Measurements from ENCODE around the gene CNDP1.
A peak's percentile ranks its signal among the peaks of the same experiment; 100 is the strongest.
"Not testable (repeated sequence)": the region's sequence is repeated elsewhere in the genome, so short reads cannot be mapped to it uniquely, and the experiment has no call there.

The CNDP1 gene

DNA sequence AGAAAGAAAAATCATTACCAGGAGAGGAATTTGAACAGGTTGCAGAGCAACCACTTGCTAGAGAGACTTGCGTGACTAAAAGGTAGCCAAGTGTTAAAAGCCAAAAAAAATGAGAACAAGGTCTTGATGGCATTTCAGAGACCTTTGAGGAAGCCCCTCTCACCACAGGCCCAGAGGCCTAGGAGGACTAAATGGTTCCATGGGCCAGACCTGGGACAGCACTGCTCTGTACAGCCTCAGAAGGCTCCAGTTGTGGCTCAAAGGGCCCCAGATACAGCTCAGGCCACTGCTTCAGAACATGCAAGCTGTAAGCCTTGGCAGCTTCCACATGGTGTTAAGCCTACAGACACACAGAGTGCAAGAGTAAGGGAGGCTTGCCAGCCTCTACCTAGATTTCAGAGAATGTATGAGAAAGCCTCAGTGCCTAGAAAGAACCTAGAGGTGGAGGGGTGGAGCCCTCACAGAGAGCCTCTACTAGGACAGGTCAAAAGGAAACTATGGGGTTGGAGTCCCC is 15.3 kb downstream of the CNDP1 start:
- DNase-seq = no peak

DNA sequence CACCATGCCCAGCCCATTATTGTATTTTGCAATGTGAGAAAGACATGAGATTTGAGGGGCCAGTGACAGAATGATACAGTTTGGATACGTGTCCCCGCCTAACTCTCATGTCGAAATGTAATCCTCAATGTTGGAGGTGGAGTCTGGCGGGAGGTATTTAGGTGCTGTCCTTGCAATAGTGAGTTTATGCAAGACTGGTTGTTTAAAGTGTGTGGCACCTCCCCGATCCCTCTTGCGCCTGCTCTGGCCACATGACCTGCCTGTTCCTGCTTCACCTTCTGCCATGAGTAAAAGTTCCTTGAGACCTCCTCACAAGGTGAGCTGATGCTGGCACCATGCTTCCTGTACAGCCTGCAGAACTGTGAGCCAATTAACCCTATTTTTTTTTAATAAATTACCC is 16.6 kb downstream of the CNDP1 start:
- DNase-seq = no peak

DNA sequence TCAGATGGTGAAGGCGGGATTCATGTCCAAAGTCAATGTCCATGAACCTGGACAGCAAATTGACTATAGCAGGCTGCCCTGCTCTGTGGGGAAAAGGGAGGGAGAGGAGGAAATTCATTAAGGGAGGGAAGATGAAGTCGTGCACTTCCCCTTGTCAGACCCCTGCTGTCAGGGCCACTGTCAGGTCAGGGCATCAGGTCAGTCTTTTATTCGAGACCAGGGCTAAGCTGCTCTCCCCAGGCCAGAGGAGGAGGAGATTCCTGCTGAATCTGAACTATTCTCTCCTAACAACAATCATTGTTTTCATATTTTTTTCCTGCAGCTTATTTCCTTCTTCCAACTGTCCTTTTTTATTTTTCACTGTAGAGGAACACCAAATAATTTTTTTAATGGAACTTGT is 17.2 kb downstream of the CNDP1 start:
- no peak for DNase-seq

DNA sequence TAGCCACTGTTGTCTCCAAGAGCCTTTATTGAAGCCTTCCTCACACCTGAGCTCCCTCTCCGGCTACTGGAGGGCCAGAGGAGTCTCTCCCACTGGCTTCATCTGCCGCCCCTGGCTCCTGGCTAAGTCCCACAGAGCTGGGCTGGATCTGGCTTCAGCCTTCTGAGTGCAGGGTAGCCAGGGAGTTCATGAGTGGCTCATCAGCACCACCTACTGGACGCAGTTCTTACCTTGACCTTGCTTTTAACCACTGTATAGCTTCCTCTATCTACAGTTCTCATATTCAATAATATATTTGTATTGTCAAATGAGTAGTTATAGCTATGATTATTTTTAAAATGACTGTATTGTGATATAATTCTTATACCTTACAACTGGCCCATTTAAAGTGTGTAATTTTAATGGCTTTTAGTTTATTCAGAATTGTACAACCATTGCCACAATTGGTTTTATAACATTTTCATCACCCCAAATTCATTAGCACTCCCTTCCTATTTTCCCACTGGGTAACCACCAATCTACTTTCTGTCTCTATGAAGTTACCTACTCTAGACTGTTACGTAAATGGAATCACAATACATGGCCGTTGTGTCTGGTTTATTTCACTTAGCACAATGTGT is 17.7 kb downstream of the CNDP1 start:
- DNase-seq = peak; percentile 66

GRCh38 chr18:74556126-74556525 is 21.8 kb downstream of the CNDP1 start:
- no peak for DNase-seq

DNA sequence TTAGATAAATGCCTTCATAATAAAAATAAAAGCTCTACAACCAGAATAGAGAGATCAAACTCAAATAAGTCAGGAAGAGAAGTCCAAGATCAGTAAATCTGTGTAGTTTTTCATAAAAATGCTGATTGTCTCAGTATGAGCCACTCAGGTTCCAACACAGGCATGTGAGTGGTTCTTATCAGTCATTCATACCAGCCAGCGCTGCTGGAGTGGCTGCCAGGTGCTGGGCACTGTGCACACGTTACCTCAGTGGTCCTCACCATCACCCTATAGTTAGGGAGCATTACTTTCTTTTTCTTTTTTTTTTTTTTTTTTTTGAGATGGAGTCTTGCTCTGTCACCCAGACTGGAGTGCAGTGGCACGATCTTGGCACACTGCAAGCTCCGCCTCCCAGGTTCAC is 23.8 kb downstream of the CNDP1 start:
- no peak for DNase-seq

- DNase-seq = no peak
These were observed 27.9 kb downstream of the CNDP1 start for GRCh38 chr18:74562131-74562730.

DNA sequence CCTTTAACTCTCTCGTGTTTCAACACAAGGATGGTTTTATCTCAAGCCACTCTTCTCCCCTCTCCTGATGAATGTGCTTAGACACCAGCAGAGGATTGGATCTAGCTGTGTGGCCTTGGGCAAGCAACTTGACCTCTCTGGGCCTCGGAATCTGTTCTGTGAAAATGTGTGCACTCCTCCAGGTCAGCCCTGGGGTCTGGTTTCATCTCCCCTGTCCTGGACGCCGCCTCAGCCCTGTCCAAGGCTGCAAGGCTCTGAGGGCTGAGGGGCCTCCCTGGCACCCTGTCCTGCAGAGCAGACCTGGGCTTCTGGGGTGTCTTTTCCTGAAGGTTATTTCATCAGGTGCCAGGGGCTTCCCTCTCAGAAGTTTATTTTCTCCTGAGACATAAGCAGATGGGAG is 28.5 kb downstream of the CNDP1 start:
- no peak for DNase-seq

DNA sequence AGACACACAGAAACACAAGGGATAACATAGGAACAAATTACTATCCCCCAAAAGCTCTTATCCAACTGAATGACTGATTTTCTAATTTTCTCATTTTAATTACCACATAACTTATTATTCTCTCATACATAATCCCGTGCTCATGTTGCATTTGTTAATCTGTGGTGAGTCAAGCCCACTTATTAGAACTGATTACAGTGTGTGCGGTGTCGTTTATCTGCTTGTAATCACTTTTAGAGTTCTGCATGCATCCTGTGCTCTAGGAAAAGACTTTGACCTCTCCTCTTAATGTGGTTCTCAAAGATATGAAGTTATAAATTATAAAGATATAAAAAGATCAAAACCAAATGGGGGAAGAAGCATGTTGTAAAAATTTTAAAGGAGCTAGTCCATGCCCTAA is 29.7 kb downstream of the CNDP1 start:
- DNase-seq = no peak

- not testable (repeated sequence) for DNase-seq
These were observed 30.9 kb downstream of the CNDP1 start for GRCh38 chr18:74565164-74565563.

- not testable (repeated sequence) for DNase-seq
These were observed 31.7 kb downstream of the CNDP1 start for GRCh38 chr18:74565993-74566392.

DNA sequence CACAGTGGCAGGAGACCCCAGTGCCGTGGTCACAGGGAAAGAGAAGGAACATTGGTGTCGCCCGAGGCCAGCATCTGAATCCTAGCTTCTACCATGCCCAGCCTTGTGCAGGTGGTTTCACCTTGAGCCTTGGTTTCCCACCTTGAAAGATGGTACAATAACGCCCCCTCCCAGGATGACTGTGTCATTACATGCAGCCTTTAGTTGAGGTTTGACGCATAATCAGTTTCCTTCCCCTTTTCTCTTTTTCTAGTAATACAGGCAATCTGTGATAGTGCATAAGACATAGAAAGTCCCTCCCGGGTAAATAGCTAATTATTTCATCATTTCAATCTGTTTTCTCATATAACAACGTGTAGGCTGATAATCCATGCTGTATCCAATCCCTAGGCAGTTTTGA is 33.5 kb downstream of the CNDP1 start:
- no peak for DNase-seq

- DNase-seq = no peak
These were observed 35.1 kb downstream of the CNDP1 start for GRCh38 chr18:74569401-74569800.

GRCh38 chr18:74570266-74570665 is 36.0 kb downstream of the CNDP1 start:
- no peak for DNase-seq

GRCh38 chr18:74571895-74572680 is 37.8 kb downstream of the CNDP1 start:
- DNase-seq = no peak

GRCh38 chr18:74573053-74573452 is 38.8 kb downstream of the CNDP1 start:
- no peak for DNase-seq

DNA sequence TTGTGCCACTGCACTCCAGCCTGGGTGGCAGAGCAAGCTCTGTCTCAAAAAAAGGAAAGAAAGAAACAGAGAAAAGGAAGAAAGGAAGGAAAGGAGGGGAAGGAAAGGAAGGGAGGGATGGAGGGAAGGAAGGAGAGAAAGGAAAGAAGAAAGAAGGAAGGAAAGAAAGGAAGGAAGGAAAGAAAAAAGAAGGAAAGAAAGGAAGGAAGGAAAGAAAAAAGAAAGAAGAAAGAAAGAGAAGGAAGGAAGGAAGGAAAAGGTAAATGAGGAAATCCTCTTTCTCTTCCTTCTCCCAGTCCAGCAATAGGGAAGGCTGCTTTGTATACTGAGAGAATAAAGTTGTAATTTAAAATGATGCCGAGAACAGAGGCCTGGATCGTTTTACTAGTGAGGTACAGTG is 40.6 kb downstream of the CNDP1 start:
- no peak for DNase-seq

DNA sequence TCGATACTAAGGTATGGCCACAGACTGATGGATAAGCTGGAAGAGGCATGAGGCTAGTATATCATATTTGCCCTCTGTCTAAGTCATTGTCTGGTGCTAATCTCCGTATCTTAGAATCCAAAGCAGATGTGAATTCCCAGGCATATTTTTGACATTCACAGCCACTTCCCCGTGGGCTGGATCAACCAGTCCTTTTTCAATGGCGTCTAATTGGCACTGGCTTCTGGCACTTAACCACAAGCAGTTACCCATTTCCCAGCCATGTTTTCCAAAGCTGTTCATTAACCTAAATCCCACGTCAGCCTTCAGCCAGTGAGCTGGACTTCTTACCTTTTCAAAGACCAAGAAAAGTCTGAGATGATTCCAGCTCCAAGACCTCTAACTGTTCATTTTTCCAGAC is 42.7 kb downstream of the CNDP1 start:
- DNase-seq = no peak

DNA sequence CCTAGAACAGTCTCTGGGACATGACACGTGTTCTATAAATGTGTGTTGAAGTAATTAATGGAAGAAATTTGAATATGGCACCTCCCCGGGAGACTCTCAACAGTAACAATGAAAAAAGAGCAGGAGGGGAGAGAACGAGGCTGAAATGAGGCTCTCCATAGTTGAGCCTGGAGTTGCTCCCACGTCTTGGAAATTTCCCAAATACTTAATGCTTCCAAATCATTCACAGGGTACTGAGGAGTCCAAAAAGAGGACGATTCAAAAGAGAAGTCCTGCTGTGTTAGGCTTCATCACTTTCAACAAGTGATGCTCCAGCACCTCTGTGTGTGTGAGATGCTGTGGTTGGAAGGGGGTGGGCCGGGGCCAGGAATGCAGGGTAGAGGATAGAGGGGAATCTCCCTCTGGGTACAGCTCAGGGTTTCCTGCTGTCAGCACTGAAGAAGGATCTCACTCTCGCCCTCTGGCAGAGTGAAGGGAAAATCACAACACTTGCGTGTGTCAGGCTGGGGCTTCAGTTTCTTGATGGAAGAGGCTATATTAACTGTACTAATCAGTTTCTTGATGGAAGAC is 45.3 kb downstream of the CNDP1 start:
- DNase-seq = no peak

GRCh38 chr18:74582642-74583041 is 48.3 kb downstream of the CNDP1 start:
- no peak for DNase-seq

DNA sequence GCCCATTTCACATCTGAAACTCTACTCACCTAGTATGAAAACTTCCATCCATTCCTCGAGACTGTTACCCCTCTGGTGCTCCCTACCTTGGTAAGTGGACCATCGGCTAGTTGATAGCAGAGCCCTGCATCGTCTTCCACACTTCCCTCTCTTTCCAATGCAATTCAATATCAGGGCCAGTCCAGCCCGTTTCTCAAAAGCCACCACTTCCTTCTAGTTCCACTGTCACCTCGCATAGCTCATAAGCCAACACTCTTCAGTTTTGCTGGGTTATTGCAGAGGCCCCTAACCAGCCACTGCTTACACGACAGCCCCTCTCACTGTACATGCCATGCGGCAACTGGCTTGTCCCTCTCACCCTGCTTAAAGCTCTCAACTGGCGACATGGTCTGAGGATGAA is 53.1 kb downstream of the CNDP1 start:
- DNase-seq = no peak

DNA sequence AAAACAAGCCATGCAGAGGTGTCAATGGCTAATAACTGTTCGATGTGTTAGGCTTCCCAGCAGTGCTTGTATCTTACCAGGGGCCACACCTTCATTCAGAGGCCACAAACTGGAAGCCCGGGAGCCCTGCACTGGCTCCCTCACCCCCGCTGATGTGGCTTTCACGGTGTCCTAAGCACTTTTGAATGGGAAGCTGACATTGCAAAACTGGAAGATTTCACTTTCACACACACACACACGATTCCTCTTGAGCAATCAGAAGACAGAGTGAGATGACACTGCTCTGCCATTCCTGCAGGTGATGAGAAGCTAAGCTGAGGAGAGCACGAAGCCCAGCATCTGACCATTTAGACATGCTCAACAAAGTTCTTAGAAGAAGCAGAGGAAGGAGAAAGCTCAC is 54.7 kb downstream of the CNDP1 start:
- no peak for DNase-seq

DNA sequence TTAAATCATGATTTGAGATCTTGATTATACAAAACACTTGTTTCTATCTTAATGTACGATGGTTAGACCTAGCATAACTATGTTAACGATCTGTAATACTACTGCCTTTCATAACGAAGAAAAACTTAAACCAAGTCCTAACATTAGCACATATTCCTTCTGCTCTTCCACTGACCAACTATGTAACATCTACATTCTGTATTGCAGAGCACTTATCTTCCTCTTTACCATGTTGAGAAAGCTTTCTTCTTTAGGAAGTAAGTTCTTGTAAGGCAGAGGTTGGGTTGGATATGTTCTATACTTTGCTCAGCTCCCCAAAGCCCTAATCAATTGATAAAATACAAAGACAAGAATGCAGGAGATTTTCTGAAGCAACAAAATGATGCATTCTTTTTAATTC is 55.5 kb downstream of the CNDP1 start:
- no peak for DNase-seq

DNA sequence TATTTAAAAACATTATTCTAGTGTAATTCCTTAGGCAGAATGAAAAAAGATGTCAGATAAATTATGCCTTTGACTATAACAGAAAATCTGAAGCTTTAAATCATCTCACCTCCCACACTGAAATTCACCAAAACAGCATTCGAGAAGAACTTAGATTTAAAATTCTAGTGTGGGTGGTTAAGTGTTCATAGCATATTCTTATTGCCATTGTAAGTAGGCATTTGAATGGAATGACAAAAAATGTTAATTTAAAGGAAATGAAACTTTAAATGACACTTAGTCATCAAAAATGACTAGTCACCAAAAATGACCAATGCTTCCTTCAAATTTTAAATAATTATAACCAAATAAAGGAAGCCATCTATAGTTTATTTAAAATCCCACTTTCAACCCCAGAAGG is 56.4 kb downstream of the CNDP1 start:
- DNase-seq = no peak

Data from DMS153 (cell line).